Common myeloid progenitor, CD34-positive (primary cell): ENCODE measurements around the gene C1QL3. TPM values are rescaled to one million over a fixed set of nuclear protein-coding genes. Genes with fewer than 3 reads are reported as not detected.

Source experiments
- CTCF ChIA-PET: fragments of 350-600 bp; sonication (Branson Sonifier 250); formaldehyde crosslinking; loops from one replicate; lab custom pipeline; 2021; ENCODE audit warnings: antibody characterized with exemption; lab: Charles Lee
- POLR2A ChIA-PET: fragments of 350-600 bp; sonication (Branson Sonifier 250); formaldehyde crosslinking; loops from one replicate; lab custom pipeline; 2021; ENCODE audit warnings: antibody characterized with exemption; lab: Charles Lee
- DNase-seq, 3 donors: peaks; one replicate each; pipeline versions ENCODE4 v3.0.0 to v3.0.0-alpha.2; 2013
- H3K27ac ChIP-seq, 2 experiments: 1 replicate in 1 of 2; 2 replicates in 1 of 2; pipeline ENCODE4 v1.7.0; 2013; ENCODE audit warnings: inconsistent platforms in 2 of 2, low read length in 2 of 2, mild to moderate bottlenecking in 2 of 2, low read depth in 1 of 2, moderate library complexity in 1 of 2; ENCODE audit not compliant: severe bottlenecking in 2 of 2, insufficient read depth in 1 of 2, poor library complexity in 1 of 2
- H3K27me3 ChIP-seq, 5 experiments: replicated peaks in 2 of 5; 1 replicate in 3 of 5; 2 replicates in 2 of 5; pipeline versions ENCODE4 v1.6.1 to v1.7.0; 2013; ENCODE audit warnings: low read length in 4 of 5, mild to moderate bottlenecking in 2 of 5, moderate library complexity in 2 of 5, inconsistent platforms in 1 of 5; ENCODE audit not compliant: insufficient read depth in 5 of 5, control insufficient read depth in 4 of 5
- H3K36me3 ChIP-seq, 4 experiments: 1 replicate in 2 of 4; 2 replicates in 2 of 4; pipeline versions ENCODE4 v1.6.1 to v1.7.0; 2013; ENCODE audit warnings: low read length in 3 of 4, control low read depth in 1 of 4, mild to moderate bottlenecking in 1 of 4; ENCODE audit not compliant: control insufficient read depth in 4 of 4, insufficient read depth in 4 of 4
- H3K4me1 ChIP-seq, 4 experiments: 1 replicate in 3 of 4; 2 replicates in 1 of 4; pipeline versions ENCODE4 v1.6.1 to v1.7.1; 2013; ENCODE audit warnings: low read length in 3 of 4, mild to moderate bottlenecking in 3 of 4, control low read depth in 1 of 4, inconsistent platforms in 1 of 4, moderate library complexity in 1 of 4; ENCODE audit not compliant: control insufficient read depth in 4 of 4, insufficient read depth in 4 of 4; ENCODE audit errors: control extremely low read depth in 1 of 4
- H3K4me3 ChIP-seq, 7 experiments: 1 replicate in 4 of 7; 2 replicates in 3 of 7; pipeline versions ENCODE4 v1.5.1 to v1.7.0; 2013; ENCODE audit warnings: mild to moderate bottlenecking in 7 of 7, low read length in 6 of 7, moderate library complexity in 6 of 7, inconsistent platforms in 2 of 7, low read depth in 2 of 7, control low read depth in 1 of 7; ENCODE audit not compliant: insufficient read depth in 4 of 7, control insufficient read depth in 1 of 7; ENCODE audit errors: extremely low read depth in 1 of 7
- H3K9me3 ChIP-seq, 5 experiments: 1 replicate in 4 of 5; 2 replicates in 1 of 5; pipeline versions ENCODE4 v1.6.1 to v1.7.1; 2013; ENCODE audit warnings: low read length in 4 of 5, mild to moderate bottlenecking in 2 of 5, inconsistent platforms in 1 of 5, low read depth in 1 of 5, moderate library complexity in 1 of 5; ENCODE audit not compliant: control insufficient read depth in 4 of 5, insufficient read depth in 2 of 5; ENCODE audit errors: control extremely low read depth in 1 of 5
- WGBS: methylation state at CpG from one replicate; pipeline ENCODE4 v1.1.5; 2013; ENCODE audit not compliant: insufficient coverage; 5-methylcytosine and 5-hydroxymethylcytosine counted together
- polyA plus RNA-seq: library from polyadenylated mRNA; unstranded; fragments of 120-200 nt; gene quantifications from one replicate; pipeline ENCODE4 v1.2.1, GENCODE V29; 2013

C1QL3 gene
- polyA plus RNA-seq: 1.2 TPM

- Histone ChIP-seq H3K4me3 (peak within 1 kb of the TSS; percentile 38 to 77 (median 58)), H3K9me3 (no peaks in the 10 kb centered on the region), H3K36me3 (no peaks in the 10 kb centered on the region), H3K27me3 (peaks cover 3 to 51% (median 33%) of the 10 kb centered on the region in 5 experiments), H3K4me1 (peaks cover 0 to 25% (median 16%) of the 10 kb centered on the region in 4 experiments), H3K27ac (no peak within 1 kb of the TSS)
- DNase-seq: peak; percentile 38 to 82 (median 69)
- CTCF ChIA-PET: interaction anchor here (1.7 kb wide), 1 partner anchor 24 kb away, joined by 6 read pairs; no protein-coding TSS in a partner anchor
- POLR2A ChIA-PET: no interaction called here
- WGBS: under 1% methylated on average over 53 of the region's 68 CpGs
Observed at GRCh38 chr10:16521311-16522016, at the start of gene C1QL3. Gene C1QL3 (minus strand): TSS chr10:16521879. CDS start chr10:16521065, 814 bp downstream.

GRCh38 chr10:16570731-16571130 is 49.1 kb upstream of the C1QL3 start:
- no peak for DNase-seq
- Histone ChIP-seq H3K36me3 (no peaks in the 10 kb centered on the region), H3K27ac (no peak overlapping the region), H3K4me3 (no peak overlapping the region), H3K9me3 (peaks cover 0 to under 1% (median 0%) of the 10 kb centered on the region in 5 experiments), H3K27me3 (peaks cover 0 to 4% (median 0%) of the 10 kb centered on the region in 5 experiments), H3K4me1 (peaks cover 0 to 5% (median 0%) of the 10 kb centered on the region in 4 experiments)
- CTCF ChIA-PET: no interaction called here
- POLR2A ChIA-PET: no interaction called here
- 95% methylated on average over 3 of the region's 4 CpGs for WGBS

- no peak overlapping the region for H3K4me3 ChIP-seq
- H3K4me1 ChIP-seq: peaks cover 0 to 5% (median 0%) of the 10 kb centered on the region in 4 experiments
- CTCF ChIA-PET: interaction anchor here (0.6 to 0.9 kb wide), 2 partner anchors 11 to 14 kb away, joined by 3 to 4 read pairs; no protein-coding TSS in a partner anchor
- no peaks in the 10 kb centered on the region for H3K36me3 ChIP-seq
- H3K9me3 ChIP-seq: no peaks in the 10 kb centered on the region
- DNase-seq: no peak
- WGBS: 45% methylated on average over 5 of the region's 7 CpGs
- no peak overlapping the region for H3K27ac ChIP-seq
- H3K27me3 ChIP-seq: peaks cover 0 to 2% (median 0%) of the 10 kb centered on the region in 5 experiments
- POLR2A ChIA-PET: no interaction called here
Observed at GRCh38 chr10:16566202-16566805, 44.6 kb upstream of the C1QL3 start.

DNA sequence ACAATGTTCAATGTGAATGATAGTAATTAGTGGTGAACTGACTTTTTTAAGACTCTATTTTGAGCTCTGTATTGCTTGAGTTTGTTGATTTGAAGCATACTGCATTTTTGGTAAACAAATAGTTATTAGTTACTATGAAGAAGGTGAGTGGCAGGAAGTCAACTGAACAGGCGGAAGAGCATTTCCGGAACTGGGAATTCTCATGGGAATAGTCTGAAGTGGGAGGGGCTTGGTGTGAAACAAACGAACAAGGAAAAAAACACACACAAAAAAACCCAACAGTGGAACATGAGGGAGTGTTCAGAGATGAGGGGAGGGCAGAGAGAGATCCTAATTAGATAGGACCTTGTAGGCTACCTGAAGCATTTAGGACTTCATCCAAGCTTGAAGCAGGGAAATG is 43.9 kb upstream of the C1QL3 start:
- H3K27ac ChIP-seq: no peak overlapping the region
- CTCF ChIA-PET: interaction anchor here (0.6 to 0.9 kb wide), 2 partner anchors 10 to 15 kb away, joined by 3 to 4 read pairs; no protein-coding TSS in a partner anchor
- peaks cover 0 to 5% (median 0%) of the 10 kb centered on the region in 4 experiments for H3K4me1 ChIP-seq
- H3K4me3 ChIP-seq: no peak overlapping the region
- no peaks in the 10 kb centered on the region for H3K9me3 ChIP-seq
- DNase-seq: no peak
- no peaks in the 10 kb centered on the region for H3K36me3 ChIP-seq
- H3K27me3 ChIP-seq: peaks cover 0 to 2% (median 0%) of the 10 kb centered on the region in 5 experiments
- POLR2A ChIA-PET: no interaction called here
- no CpG with 5 or more reads among the region's 3 CpGs for WGBS

DNA sequence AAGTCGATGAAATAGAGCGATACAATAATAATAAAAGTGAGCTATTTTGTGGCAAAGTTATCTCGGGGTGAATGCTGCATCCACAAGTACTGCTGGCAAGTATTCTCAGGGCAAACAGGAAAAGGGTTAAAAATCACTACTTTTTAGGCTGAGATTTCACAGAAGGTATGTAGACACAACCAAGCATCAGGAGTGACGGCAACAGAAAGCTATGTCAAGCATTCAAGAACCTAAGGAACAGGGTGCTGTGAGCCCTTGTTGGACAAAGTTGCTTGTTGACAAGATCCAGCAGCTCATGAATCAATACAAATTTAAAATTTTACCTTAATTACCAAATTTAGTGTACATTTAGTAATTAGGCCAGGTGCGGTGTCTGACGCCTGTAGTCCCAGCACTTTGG is 41.2 kb upstream of the C1QL3 start:
- no peak overlapping the region for H3K27ac ChIP-seq
- POLR2A ChIA-PET: no interaction called here
- H3K27me3 ChIP-seq: peaks cover 0 to 2% (median 0%) of the 10 kb centered on the region in 5 experiments
- CTCF ChIA-PET: no interaction called here
- no peak overlapping the region for H3K4me3 ChIP-seq
- peaks cover 0 to 5% (median 0%) of the 10 kb centered on the region in 4 experiments for H3K4me1 ChIP-seq
- WGBS: 97% methylated on average over 4 of the region's 6 CpGs
- no peak for DNase-seq
- no peaks in the 10 kb centered on the region for H3K36me3 ChIP-seq
- peaks cover 0 to 6% (median 0%) of the 10 kb centered on the region in 5 experiments for H3K9me3 ChIP-seq

DNA sequence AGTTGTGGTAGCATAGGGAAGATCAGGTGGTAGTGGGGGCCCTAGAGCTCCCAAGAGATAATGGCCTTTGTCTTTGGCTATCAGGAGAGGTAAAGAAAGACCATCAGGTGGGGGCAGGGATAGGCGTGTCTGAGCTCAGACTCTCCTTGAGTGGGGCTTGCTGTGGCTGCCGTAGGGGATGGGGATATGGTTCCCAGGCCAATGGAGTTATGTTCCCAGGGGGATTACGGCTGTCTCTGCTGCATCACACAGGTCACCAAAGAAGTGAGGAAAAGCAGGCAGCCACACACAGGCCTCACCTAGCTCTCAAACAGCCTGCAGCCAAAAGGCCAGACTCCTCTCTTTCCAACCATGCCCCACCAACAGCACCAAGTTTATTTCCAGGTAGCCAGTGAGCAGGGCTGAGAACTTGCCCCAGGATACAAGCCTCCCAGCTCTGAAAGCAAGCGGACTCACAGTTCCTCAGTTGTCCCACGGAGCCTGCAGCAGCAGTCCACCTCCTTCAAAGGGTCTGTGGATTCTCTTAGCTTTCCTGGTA is 37.6 kb upstream of the C1QL3 start:
- Histone ChIP-seq H3K4me1 (no peaks in the 10 kb centered on the region), H3K27me3 (peaks cover 0 to 1% (median 0%) of the 10 kb centered on the region in 5 experiments), H3K9me3 (peaks cover 0 to 6% (median 0%) of the 10 kb centered on the region in 5 experiments), H3K27ac (no peak overlapping the region), H3K36me3 (no peaks in the 10 kb centered on the region), H3K4me3 (no peak overlapping the region)
- DNase-seq: no peak
- ChIA-PET POLR2A (no interaction called here), CTCF (interaction anchor here (1.1 kb wide), 1 partner anchor 25 kb away, joined by 3 read pairs; no protein-coding TSS in a partner anchor)
- WGBS: 90% methylated on average over 5 of the region's 5 CpGs
